Trophoblast cell (in vitro differentiated cells and primary cell): ENCODE measurements around the gene TPT1.

Experiments
- DNase-seq, 2 donors: peaks; one replicate each; pipeline ENCODE4 v3.0.0-alpha.2; 2016
- H2AFZ ChIP-seq: 2 replicates; pipeline ENCODE4 v1.6.1; 2013; ENCODE audit warnings: low read length, moderate library complexity, mild to moderate bottlenecking; ENCODE audit not compliant: insufficient read depth, poor library complexity
- H2AK5ac ChIP-seq: 2 replicates; pipeline ENCODE4 v1.6.1; 2013; ENCODE audit warnings: mild to moderate bottlenecking, low read length
- H2BK120ac ChIP-seq: 2 replicates; pipeline ENCODE4 v1.6.1; 2013; ENCODE audit warnings: low read length, mild to moderate bottlenecking, moderate library complexity; ENCODE audit not compliant: insufficient read depth, poor library complexity
- H2BK12ac ChIP-seq: 2 replicates; pipeline ENCODE4 v1.6.1; 2013; ENCODE audit warnings: mild to moderate bottlenecking, low read length, moderate library complexity
- H2BK5ac ChIP-seq: 2 replicates; pipeline ENCODE4 v1.6.1; 2013; ENCODE audit warnings: low read length, low read depth, moderate library complexity, mild to moderate bottlenecking; ENCODE audit not compliant: poor library complexity
- H3K14ac ChIP-seq: 2 replicates; pipeline ENCODE4 v1.6.1; 2013; ENCODE audit warnings: mild to moderate bottlenecking, low read length
- H3K18ac ChIP-seq: 2 replicates; pipeline ENCODE4 v1.6.1; 2013; ENCODE audit warnings: mild to moderate bottlenecking, low read length
- H3K23ac ChIP-seq: 2 replicates; pipeline ENCODE4 v1.6.1; 2013; ENCODE audit warnings: low read length
- H3K27ac ChIP-seq: 2 replicates; pipeline ENCODE4 v1.5.1; 2013; ENCODE audit warnings: low read depth, mild to moderate bottlenecking, inconsistent platforms, low read length, moderate library complexity
- H3K27me3 ChIP-seq: 2 replicates; pipeline ENCODE4 v1.6.1; 2013; ENCODE audit warnings: inconsistent platforms, mild to moderate bottlenecking, low read length, moderate library complexity; ENCODE audit not compliant: insufficient read depth
- H3K36me3 ChIP-seq, 2 experiments: 1 replicate in 1 of 2; 2 replicates in 1 of 2; pipeline ENCODE4 v1.6.1; 2013; ENCODE audit warnings: low read length in 2 of 2, mild to moderate bottlenecking in 2 of 2, moderate library complexity in 1 of 2; ENCODE audit not compliant: insufficient read depth in 2 of 2, control insufficient read depth in 1 of 2
- H3K4ac ChIP-seq: 2 replicates; pipeline ENCODE4 v1.6.1; 2013; ENCODE audit warnings: low read depth, mild to moderate bottlenecking, low read length, moderate library complexity
- H3K4me1 ChIP-seq, 2 experiments: 1 replicate in 1 of 2; 2 replicates in 1 of 2; pipeline ENCODE4 v1.6.1; 2013; ENCODE audit warnings: low read length in 2 of 2, mild to moderate bottlenecking in 2 of 2, moderate library complexity in 1 of 2; ENCODE audit not compliant: insufficient read depth in 2 of 2, control insufficient read depth in 1 of 2
- H3K4me2 ChIP-seq: 2 replicates; pipeline ENCODE4 v1.6.1; 2013; ENCODE audit warnings: inconsistent platforms, mild to moderate bottlenecking, low read length, moderate library complexity
- H3K4me3 ChIP-seq: 2 replicates; pipeline ENCODE4 v1.5.1; 2013; ENCODE audit warnings: mild to moderate bottlenecking, low read depth, low read length, inconsistent platforms
- H3K79me1 ChIP-seq: one replicate; pipeline ENCODE4 v1.6.1; 2013; ENCODE audit warnings: low read length
- H3K79me2 ChIP-seq: 2 replicates; pipeline ENCODE4 v1.6.1; 2013; ENCODE audit warnings: low read length, mild to moderate bottlenecking; ENCODE audit not compliant: control insufficient read depth, insufficient read depth, poor library complexity
- H3K9ac ChIP-seq: 2 replicates; pipeline ENCODE4 v1.6.1; 2013; ENCODE audit warnings: mild to moderate bottlenecking, low read length
- H3K9me3 ChIP-seq: 2 replicates; pipeline ENCODE4 v1.6.1; 2013; ENCODE audit warnings: low read depth, mild to moderate bottlenecking, control low read depth, inconsistent platforms, low read length; ENCODE audit not compliant: insufficient read depth
- H4K12ac ChIP-seq: 2 replicates; pipeline ENCODE4 v1.6.1; 2013; ENCODE audit warnings: low read depth, mild to moderate bottlenecking, low read length, moderate library complexity
- H4K8ac ChIP-seq: 2 replicates; pipeline ENCODE4 v1.6.1; 2013; ENCODE audit warnings: low read depth, mild to moderate bottlenecking, low read length, moderate library complexity
- H4K91ac ChIP-seq: one replicate; pipeline ENCODE4 v1.6.1; 2013; ENCODE audit warnings: low read depth, mild to moderate bottlenecking, low read length, moderate library complexity
- WGBS: extraction: QIAGEN DNeasy Blood & Tissue Kit; methylation state at CpG from one replicate; pipeline ENCODE4 v1.1.7; 2013; ENCODE audit warnings: missing lambda C conversion rate; ENCODE audit not compliant: insufficient read length, insufficient coverage; ENCODE audit errors: extremely low coverage; 5-methylcytosine and 5-hydroxymethylcytosine counted together

The TPT1 gene

GRCh38 chr13:45332831-45333219 is 8.2 kb downstream of the TPT1 start:
- WGBS = no CpG with 5 or more reads among the region's 3 CpGs
- no peak for DNase-seq
- Histone ChIP-seq H3K18ac (no peak overlapping the region), H3K9me3 (peaks cover 3% of the 10 kb centered on the region), H2AK5ac (no peak overlapping the region), H3K4me3 (no peak overlapping the region), H3K14ac (no peak overlapping the region), H3K4ac (no peak overlapping the region), H4K12ac (no peak overlapping the region), H3K36me3 (peaks cover 8 to 26% of the 10 kb centered on the region in 2 experiments), H4K8ac (no peak overlapping the region), H2AFZ (no peak overlapping the region), H4K91ac (no peak overlapping the region), H2BK5ac (no peak overlapping the region), H2BK12ac (no peak overlapping the region), H3K27me3 (no peaks in the 10 kb centered on the region), H3K79me1 (no peaks in the 10 kb centered on the region), H3K9ac (no peak overlapping the region), H3K23ac (no peak overlapping the region), H3K27ac (no peak overlapping the region), H2BK120ac (no peak overlapping the region), H3K4me2 (no peak overlapping the region), H3K4me1 (peaks cover 3 to 8% of the 10 kb centered on the region in 2 experiments), H3K79me2 (no peaks in the 10 kb centered on the region)

GRCh38 chr13:45332036-45332830 is 8.8 kb downstream of the TPT1 start:
- no CpG with 5 or more reads among the region's 2 CpGs for WGBS
- H3K36me3 ChIP-seq = peaks cover 8 to 22% of the 10 kb centered on the region in 2 experiments
- no peak overlapping the region for H3K9ac ChIP-seq
- H3K18ac ChIP-seq = no peak overlapping the region
- H2AK5ac ChIP-seq = no peak overlapping the region
- H2AFZ ChIP-seq = no peak overlapping the region
- H2BK12ac ChIP-seq = no peak overlapping the region
- H2BK5ac ChIP-seq = no peak overlapping the region
- no peaks in the 10 kb centered on the region for H3K79me1 ChIP-seq
- H3K4ac ChIP-seq = no peak overlapping the region
- no peak overlapping the region for H2BK120ac ChIP-seq
- no peak overlapping the region for H3K4me2 ChIP-seq
- H3K4me1 ChIP-seq = peaks cover 3 to 8% of the 10 kb centered on the region in 2 experiments
- no peak overlapping the region for H3K23ac ChIP-seq
- no peaks in the 10 kb centered on the region for H3K27me3 ChIP-seq
- no peak overlapping the region for H3K27ac ChIP-seq
- H4K8ac ChIP-seq = no peak overlapping the region
- no peak overlapping the region for H4K91ac ChIP-seq
- H3K4me3 ChIP-seq = no peak overlapping the region
- peaks cover 3% of the 10 kb centered on the region for H3K9me3 ChIP-seq
- no peaks in the 10 kb centered on the region for H3K79me2 ChIP-seq
- H3K14ac ChIP-seq = no peak overlapping the region
- DNase-seq = peak; percentile 69 to 72
- H4K12ac ChIP-seq = no peak overlapping the region

GRCh38 chr13:45331692-45332035 is 9.3 kb downstream of the TPT1 start:
- no peak overlapping the region for H3K27ac ChIP-seq
- no peaks in the 10 kb centered on the region for H3K79me1 ChIP-seq
- H3K4me1 ChIP-seq = peaks cover 3 to 8% of the 10 kb centered on the region in 2 experiments
- no peak overlapping the region for H2BK5ac ChIP-seq
- H3K9me3 ChIP-seq = peaks cover 3% of the 10 kb centered on the region
- no peak overlapping the region for H3K14ac ChIP-seq
- no CpG with 5 or more reads among the region's 3 CpGs for WGBS
- H4K91ac ChIP-seq = no peak overlapping the region
- H3K9ac ChIP-seq = no peak overlapping the region
- H4K12ac ChIP-seq = no peak overlapping the region
- no peak overlapping the region for H3K4me3 ChIP-seq
- H3K79me2 ChIP-seq = no peaks in the 10 kb centered on the region
- H3K23ac ChIP-seq = no peak overlapping the region
- H2BK12ac ChIP-seq = no peak overlapping the region
- no peak for DNase-seq
- no peak overlapping the region for H3K4ac ChIP-seq
- peaks cover 8 to 19% of the 10 kb centered on the region in 2 experiments for H3K36me3 ChIP-seq
- H2AFZ ChIP-seq = no peak overlapping the region
- H2BK120ac ChIP-seq = no peak overlapping the region
- no peaks in the 10 kb centered on the region for H3K27me3 ChIP-seq
- H4K8ac ChIP-seq = no peak overlapping the region
- no peak overlapping the region for H2AK5ac ChIP-seq
- no peak overlapping the region for H3K18ac ChIP-seq
- no peak overlapping the region for H3K4me2 ChIP-seq

GRCh38 chr13:45331123-45331619 is 9.8 kb downstream of the TPT1 start:
- Histone ChIP-seq H4K8ac (no peak overlapping the region), H2BK5ac (no peak overlapping the region), H3K14ac (no peak overlapping the region), H3K9me3 (peaks cover 3% of the 10 kb centered on the region), H3K4me3 (no peak overlapping the region), H3K4me1 (peaks cover 3 to 7% of the 10 kb centered on the region in 2 experiments), H3K4ac (no peak overlapping the region), H4K12ac (no peak overlapping the region), H2BK120ac (no peak overlapping the region), H3K79me2 (no peaks in the 10 kb centered on the region), H2AK5ac (no peak overlapping the region), H3K79me1 (no peaks in the 10 kb centered on the region), H3K4me2 (no peak overlapping the region), H3K36me3 (peaks cover 6 to 14% of the 10 kb centered on the region in 2 experiments), H2BK12ac (no peak overlapping the region), H3K18ac (no peak overlapping the region), H3K27me3 (no peaks in the 10 kb centered on the region), H3K23ac (no peak overlapping the region), H3K27ac (no peak overlapping the region), H4K91ac (no peak overlapping the region), H2AFZ (no peak overlapping the region), H3K9ac (no peak overlapping the region)
- DNase-seq = peak; percentile 24 to 71
- no CpG with 5 or more reads among the region's 1 CpG for WGBS
